AG04449 (cell line): Measurements from ENCODE around the gene AGTR1.

Source experiments
- CTCF ChIA-PET: fragments of 350-600 bp; formaldehyde crosslinking; extraction: SDS; loops from one replicate; lab custom pipeline; 2021; ENCODE audit warnings: antibody characterized with exemption; lab: Yijun Ruan, JAX
- POLR2A ChIA-PET: fragments of 400-600, 350-600 bp; formaldehyde crosslinking; extraction: SDS; loops from one replicate; lab custom pipeline; 2020; ENCODE audit warnings: antibody characterized with exemption, inconsistent platforms; lab: Yijun Ruan, JAX
- DNase-seq: peaks from one replicate; pipeline ENCODE4 v3.0.0-alpha.2; 2010; ENCODE audit warnings: low read depth, low spot score
- H3K4me3 ChIP-seq: 2 replicates; pipeline ENCODE4 v1.5.1; 2011; ENCODE audit warnings: low read depth, mild to moderate bottlenecking, control low read depth, low read length
- CTCF ChIP-seq: IDR thresholded peaks from one replicate; pipeline ENCODE4 v1.5.1; 2011; ENCODE audit warnings: mild to moderate bottlenecking, moderate library complexity, low read length, control low read depth, inconsistent platforms; ENCODE audit not compliant: insufficient read depth; ENCODE audit errors: missing control alignments

AGTR1 gene

DNA sequence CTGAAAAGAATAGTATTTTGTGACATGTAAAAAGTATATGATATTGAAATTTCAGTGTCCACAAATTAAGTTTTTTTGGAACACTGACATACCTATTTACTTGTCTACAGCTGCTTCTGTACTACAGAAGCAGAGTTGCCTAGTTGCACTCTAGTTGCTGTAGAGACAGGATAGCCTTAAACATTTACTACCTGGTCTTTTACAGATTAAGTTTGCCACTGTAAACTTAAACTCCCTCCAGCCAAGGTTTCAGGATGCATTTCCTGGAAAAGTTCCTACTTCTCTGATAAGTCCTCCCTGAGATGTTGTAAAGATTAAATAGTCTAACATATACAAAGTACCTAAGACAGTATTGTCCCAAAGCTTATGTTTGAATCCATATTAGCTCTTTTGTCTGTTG is 17.4 kb upstream of the AGTR1 start:
- ChIA-PET CTCF (no interaction called here), POLR2A (no interaction called here)
- no peak for DNase-seq
- TF ChIP-seq CTCF: no peak
- no peak overlapping the region for H3K4me3 ChIP-seq

- TF ChIP-seq CTCF: no peak
- no peak overlapping the region for H3K4me3 ChIP-seq
- DNase-seq: no peak
- ChIA-PET POLR2A (no interaction called here), CTCF (no interaction called here)
Observed at GRCh38 chr3:148681080-148681479, 16.6 kb upstream of the AGTR1 start.

- no peak overlapping the region for H3K4me3 ChIP-seq
- DNase-seq: no peak
- no peak for TF ChIP-seq CTCF
- CTCF ChIA-PET: interaction anchor here (1.7 kb wide), 1 partner anchor 14 kb away, joined by 4 read pairs; no protein-coding TSS in a partner anchor
- POLR2A ChIA-PET: no interaction called here
Observed at GRCh38 chr3:148682997-148683396, 14.7 kb upstream of the AGTR1 start.

GRCh38 chr3:148694116-148694515 is 3.6 kb upstream of the AGTR1 start:
- TF ChIP-seq CTCF: no peak
- ChIA-PET POLR2A (no interaction called here), CTCF (no interaction called here)
- H3K4me3 ChIP-seq: no peak overlapping the region
- DNase-seq: no peak

- no peak for DNase-seq
- TF ChIP-seq CTCF: no peak
- ChIA-PET CTCF (interaction anchor here (0.9 to 1.4 kb wide), 2 partner anchors 22 to 25 kb away, joined by 3 read pairs; no protein-coding TSS in a partner anchor), POLR2A (interaction anchor here (1.1 to 1.3 kb wide), 3 partner anchors 9 to 25 kb away, joined by 3 to 5 read pairs (median 4); no protein-coding TSS in a partner anchor)
- peak overlapping the region; percentile 70 for H3K4me3 ChIP-seq
Observed at GRCh38 chr3:148698190-148698810, 597 bp downstream of the AGTR1 start.

DNA sequence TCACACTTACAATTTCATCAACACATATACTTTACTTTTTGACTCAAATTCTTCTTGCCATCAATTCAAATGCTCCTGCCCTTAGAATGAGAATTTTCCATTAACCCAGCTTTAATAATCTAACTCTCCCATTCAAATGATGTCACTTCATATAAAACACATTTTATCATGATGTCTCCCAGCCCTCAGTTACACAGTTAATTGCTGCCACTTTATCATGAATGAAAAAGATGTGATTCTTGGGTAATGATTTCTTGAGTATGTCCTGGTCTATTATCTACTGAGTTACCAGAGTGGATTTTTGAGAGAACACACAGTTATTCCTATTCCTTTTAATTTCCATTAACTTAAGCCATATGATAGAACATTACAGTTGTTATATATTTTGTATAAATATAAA is 7.6 kb downstream of the AGTR1 start:
- CTCF ChIA-PET: interaction anchor here (2.5 kb wide), 1 partner anchor 14 kb away, joined by 13 read pairs; no protein-coding TSS in a partner anchor
- POLR2A ChIA-PET: no interaction called here
- DNase-seq: no peak
- H3K4me3 ChIP-seq: no peak overlapping the region
- TF ChIP-seq CTCF: no peak
